ENCODE measurements around the gene SPG21.

The SPG21 gene

DNA sequence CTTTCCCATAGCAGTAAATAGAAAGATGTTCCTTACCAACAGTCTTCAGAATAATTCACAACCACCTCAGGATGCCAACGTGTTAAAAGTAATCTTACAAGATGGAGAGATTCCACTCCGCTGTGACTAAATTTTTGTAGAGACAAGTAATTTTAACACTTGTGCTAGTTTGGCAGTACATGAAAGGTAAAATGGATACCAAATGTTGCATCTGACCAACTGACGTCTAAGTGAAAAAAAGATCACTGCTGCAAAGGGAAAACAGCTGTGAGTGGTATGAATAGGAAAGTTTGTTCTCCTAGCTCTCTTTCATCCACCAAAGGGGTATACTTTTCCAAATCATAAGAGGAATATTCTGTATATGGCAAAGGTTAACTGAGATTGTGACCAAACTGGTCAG, 2.6 kb downstream of the SPG21 start:
- Histone ChIP-seq H3K79me2 (ENCODE audit: insufficient read depth, low read length) (peaks cover 20% of the 10 kb centered on the region), H3K27ac (ENCODE audit: low read depth, low read length, poor library complexity, severe bottlenecking) (peak overlapping the region; percentile 7), H3K9ac (ENCODE audit: low read length) (no peak overlapping the region), H2AFZ (ENCODE audit: low read length) (no peak overlapping the region), H3F3A (ENCODE audit: insufficient read depth, low read length) (no peaks in the 10 kb centered on the region), H3K4me1 (ENCODE audit: insufficient read depth, low read length, severe bottlenecking) (peaks cover 52% of the 10 kb centered on the region), H3K4me3 (ENCODE audit: low read depth, low read length, poor library complexity, severe bottlenecking) (no peak overlapping the region), H4K20me1 (ENCODE audit: insufficient read depth, low read length) (no peaks in the 10 kb centered on the region), H3K36me3 (ENCODE audit: insufficient read depth, low read length) (peaks cover 19% of the 10 kb centered on the region; the same call in 1 of the 2 replicates), H3K9me3 (ENCODE audit: low read length) (no peaks in the 10 kb centered on the region), H3K27me3 (ENCODE audit: insufficient read depth, low read length) (no peaks in the 10 kb centered on the region), H3K9me2 (ENCODE audit: low read depth, low read length) (no peaks in the 10 kb centered on the region), H3K4me2 (ENCODE audit: low read length) (peak overlapping the region; percentile 38; the same call in 1 of the 2 replicates)
- TF ChIP-seq CTCF (IDR thresholded peaks at IDR 0.05; ENCODE audit: low read length) (no peak), EZH2 (IDR thresholded peaks at IDR 0.05; ENCODE audit: borderline replicate concordance, low read length) (no peak)

GRCh38 chr15:64985366-64986033, 4.2 kb downstream of the SPG21 start:
- no peak for TF ChIP-seq EZH2 (IDR thresholded peaks at IDR 0.05; ENCODE audit: borderline replicate concordance, low read length)
- Histone ChIP-seq H3K9me3 (ENCODE audit: low read length) (no peaks in the 10 kb centered on the region), H3K4me1 (ENCODE audit: insufficient read depth, low read length, severe bottlenecking) (peaks cover 51% of the 10 kb centered on the region), H2AFZ (ENCODE audit: low read length) (no peak overlapping the region), H3K9me2 (ENCODE audit: low read depth, low read length) (no peaks in the 10 kb centered on the region), H3F3A (ENCODE audit: insufficient read depth, low read length) (no peaks in the 10 kb centered on the region), H3K4me3 (ENCODE audit: low read depth, low read length, poor library complexity, severe bottlenecking) (no peak overlapping the region), H3K36me3 (ENCODE audit: insufficient read depth, low read length) (peaks cover 29% of the 10 kb centered on the region; the same call in 1 of the 2 replicates), H3K27me3 (ENCODE audit: insufficient read depth, low read length) (no peaks in the 10 kb centered on the region), H3K27ac (ENCODE audit: low read depth, low read length, poor library complexity, severe bottlenecking) (peak overlapping the region; percentile 50), H3K79me2 (ENCODE audit: insufficient read depth, low read length) (peaks cover 20% of the 10 kb centered on the region), H3K4me2 (ENCODE audit: low read length) (peak overlapping the region; percentile 27; the same call in 1 of the 2 replicates), H4K20me1 (ENCODE audit: insufficient read depth, low read length) (no peaks in the 10 kb centered on the region), H3K9ac (ENCODE audit: low read length) (peak overlapping the region; percentile 17; the same call in 1 of the 2 replicates)

DNA sequence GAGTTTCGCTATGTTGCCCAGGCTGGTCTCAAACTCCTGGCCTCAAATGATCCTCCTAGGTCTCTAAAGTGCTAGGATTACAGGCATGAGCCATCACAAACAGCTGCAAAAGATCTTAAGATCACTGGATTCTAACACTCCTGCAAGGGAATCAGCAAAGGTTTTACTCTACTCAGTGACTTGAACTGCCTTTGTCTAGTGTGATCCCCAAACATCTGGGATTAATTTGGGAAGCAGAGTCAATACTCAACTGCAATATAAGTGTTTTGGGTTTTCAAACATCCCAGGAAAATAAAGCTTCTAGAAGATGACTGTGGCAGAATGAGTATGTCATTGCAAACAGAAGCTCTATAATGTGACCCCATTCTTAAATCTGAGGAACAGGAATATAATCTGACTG, 7.2 kb downstream of the SPG21 start:
- Histone ChIP-seq H3K27ac (ENCODE audit: low read depth, low read length, poor library complexity, severe bottlenecking) (no peak overlapping the region), H3K9ac (ENCODE audit: low read length) (no peak overlapping the region), H3K27me3 (ENCODE audit: insufficient read depth, low read length) (no peaks in the 10 kb centered on the region), H3K4me2 (ENCODE audit: low read length) (no peak overlapping the region), H2AFZ (ENCODE audit: low read length) (no peak overlapping the region), H3K9me3 (ENCODE audit: low read length) (no peaks in the 10 kb centered on the region), H3F3A (ENCODE audit: insufficient read depth, low read length) (no peaks in the 10 kb centered on the region), H3K36me3 (ENCODE audit: insufficient read depth, low read length) (peaks cover 54% of the 10 kb centered on the region), H4K20me1 (ENCODE audit: insufficient read depth, low read length) (no peaks in the 10 kb centered on the region), H3K4me1 (ENCODE audit: insufficient read depth, low read length, severe bottlenecking) (peaks cover 32% of the 10 kb centered on the region), H3K9me2 (ENCODE audit: low read depth, low read length) (no peaks in the 10 kb centered on the region), H3K4me3 (ENCODE audit: low read depth, low read length, poor library complexity, severe bottlenecking) (no peak overlapping the region), H3K79me2 (ENCODE audit: insufficient read depth, low read length) (peaks cover 14% of the 10 kb centered on the region)
- TF ChIP-seq CTCF (IDR thresholded peaks at IDR 0.05; ENCODE audit: low read length) = no peak
- no peak for TF ChIP-seq EZH2 (IDR thresholded peaks at IDR 0.05; ENCODE audit: borderline replicate concordance, low read length)
